Astrocyte of the hippocampus (primary cell): ENCODE data around the gene SKI.
"Not testable (repeated sequence)": the region's sequence is repeated elsewhere in the genome, so short reads cannot be mapped to it uniquely, and the experiment has no call there.

Source experiments
- DNase-seq: peaks from one replicate; pipeline ENCODE4 v3.0.0; 2011; ENCODE audit warnings: low read depth, low spot score

Gene SKI

DNA sequence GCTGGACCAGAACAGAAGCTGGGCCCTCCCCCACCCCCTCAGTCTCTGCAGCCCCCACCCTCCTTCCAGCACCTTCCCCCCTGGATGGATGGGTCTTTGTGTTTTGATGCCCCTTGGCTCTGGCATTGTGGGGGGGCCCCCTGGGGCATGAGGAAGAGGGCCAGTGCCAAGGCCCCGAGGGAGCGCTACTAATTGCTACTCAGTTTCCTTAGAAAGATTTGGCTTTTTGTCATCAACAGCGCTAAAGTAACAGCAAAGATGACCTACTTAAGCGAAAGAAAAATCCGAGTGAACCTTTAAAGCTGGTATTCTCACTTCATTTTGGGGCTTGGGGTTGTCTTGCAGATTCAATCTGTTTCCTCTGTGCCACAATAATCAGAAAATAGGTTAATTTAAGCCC is 63.5 kb downstream of the SKI start:
- DNase-seq: no peak

DNA sequence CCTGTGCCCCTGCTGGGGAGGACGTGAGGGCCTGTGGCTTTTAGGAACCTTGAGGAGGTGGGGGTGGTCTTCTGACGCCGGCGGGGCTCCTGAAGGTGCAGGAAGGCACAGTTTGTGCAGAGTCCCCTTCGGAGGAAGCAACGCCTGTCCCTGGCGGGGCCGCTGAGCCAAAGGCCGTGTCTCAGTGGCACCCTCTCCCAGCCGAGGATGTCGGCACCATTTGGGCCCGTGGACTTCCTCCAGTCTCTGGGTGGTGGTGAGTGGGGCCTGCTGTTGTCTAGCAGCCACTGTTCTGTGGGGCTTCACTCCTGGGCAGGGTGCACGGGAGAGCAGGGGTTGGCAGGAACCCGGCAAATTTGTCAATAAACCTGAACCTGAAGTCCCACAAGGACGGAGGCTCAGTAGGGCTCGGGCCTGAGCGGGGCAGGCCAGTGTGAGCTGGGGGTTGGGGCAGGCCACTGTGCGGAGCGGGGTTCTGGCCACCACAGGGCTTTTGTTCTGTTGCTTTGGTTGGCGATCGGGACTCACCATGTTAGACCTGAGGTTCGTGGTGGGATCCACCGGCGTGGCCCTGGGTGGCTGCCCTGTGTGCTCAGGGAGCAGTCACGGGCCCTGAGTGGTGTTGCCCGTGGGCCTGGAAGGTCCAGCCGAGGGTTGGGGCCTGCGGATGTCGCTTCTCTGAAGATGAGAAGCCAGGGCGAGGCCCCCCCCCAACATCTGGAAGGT is 64.8 kb downstream of the SKI start:
- no peak for DNase-seq

DNA sequence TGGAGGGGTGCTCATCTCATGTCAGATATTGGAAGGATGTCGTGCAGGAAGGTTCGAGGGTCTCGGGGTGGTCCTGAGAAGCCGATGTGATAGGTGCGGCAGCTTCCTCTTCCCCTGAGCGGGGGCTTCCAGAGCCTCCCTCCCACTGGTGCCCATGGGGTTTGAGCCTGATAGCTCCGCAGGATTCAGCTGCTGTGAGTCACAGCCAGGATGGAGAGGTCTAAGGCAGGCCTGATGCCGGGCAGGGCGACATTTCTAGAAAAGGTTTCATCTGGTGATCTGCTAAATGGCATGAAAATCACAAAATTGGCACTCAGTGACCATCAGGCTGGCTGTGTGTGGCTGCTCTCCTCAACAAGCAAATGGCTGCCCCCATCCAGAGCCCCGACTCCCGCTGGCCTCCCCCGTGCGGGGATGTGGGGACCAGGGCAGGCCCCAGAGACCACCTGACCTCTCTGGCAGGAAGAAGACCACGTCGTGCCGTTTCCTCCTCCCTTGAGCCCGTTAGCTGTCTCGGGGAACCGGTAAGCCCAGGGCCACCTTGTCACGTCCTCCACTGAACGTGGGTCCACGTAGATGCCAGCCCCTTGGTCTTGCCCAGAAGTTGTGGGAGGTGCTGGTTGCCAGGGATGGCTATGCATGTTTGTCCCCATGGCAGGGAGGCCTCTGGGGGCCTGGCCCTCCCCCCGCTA is 66.1 kb downstream of the SKI start:
- peak; percentile 53 for DNase-seq

DNA sequence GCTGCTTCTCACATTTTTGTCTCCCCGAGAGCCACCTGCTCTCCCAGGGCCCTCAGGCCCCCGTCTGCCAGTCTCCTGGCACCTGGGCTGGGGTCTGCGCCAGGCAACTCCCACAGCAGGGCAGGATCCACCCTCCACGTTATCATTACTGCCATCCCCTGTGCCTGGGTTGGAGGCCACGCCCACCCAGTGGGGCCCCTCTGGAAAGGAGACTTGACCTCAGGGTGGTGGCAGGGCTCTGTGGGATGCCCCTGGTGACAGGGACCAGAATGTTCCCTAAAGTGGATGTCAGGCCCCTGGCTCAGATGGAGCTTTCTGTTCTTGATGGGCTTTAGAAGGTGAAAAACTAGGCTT is 66.6 kb downstream of the SKI start:
- no peak for DNase-seq

DNA sequence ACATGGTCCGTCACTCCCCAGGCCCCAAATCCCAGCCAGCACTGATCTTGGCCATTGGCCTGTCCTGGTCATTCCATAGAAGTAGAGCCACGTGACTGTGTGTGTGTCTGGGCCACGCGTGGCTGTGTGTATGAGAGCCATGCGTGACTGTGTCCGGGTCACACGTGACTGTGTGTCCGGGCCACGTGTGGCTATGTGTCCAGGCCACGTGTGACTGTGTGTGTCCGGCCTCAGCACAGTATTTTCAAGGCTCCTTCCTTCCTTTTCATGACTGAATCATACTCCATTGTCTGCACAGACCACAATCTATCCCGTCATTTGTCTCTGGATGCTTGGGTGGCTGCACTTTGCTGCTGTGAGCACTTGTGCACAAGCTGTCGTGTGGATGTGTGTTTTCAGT is 67.4 kb downstream of the SKI start:
- no peak for DNase-seq

DNA sequence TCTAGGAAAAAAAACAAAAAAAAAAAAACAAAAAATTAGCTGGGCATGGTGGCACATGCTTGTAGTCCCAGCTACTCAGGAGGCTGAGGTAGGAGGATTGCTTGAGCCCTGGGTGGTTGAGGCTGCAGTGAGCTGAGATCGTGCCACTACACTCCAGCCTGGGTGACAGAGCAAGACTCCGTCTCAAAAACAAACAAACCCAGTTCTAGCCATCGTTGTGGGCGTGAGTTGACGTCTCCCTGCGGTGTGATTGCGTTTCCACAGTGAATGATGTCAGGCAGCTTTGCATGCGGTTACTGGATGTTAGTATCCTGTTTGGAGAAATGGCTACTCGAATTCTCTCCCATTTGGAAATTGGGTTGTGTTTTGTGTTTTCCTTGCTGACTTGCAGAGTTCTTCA is 68.1 kb downstream of the SKI start:
- DNase-seq: not testable (repeated sequence)

DNA sequence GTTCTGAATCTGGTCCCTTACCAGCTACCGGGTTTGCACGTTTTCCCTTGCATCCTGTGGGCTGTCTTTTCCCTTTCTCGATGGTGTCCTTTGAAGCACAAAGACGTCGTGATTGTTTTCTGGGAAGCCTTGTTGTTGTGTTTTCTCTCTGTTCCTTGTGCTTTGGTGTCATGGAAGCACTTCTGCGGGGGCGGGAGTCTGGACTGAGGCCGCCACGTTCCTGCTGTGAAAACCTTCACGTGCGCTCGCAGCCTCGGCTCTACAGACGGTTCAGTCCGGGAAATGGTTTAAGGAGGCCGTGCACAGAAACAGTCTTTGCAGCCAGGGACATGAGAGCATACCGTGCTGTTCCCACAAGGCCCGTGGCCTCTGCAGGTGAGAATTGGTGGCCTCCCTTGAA is 68.5 kb downstream of the SKI start:
- DNase-seq: no peak

DNA sequence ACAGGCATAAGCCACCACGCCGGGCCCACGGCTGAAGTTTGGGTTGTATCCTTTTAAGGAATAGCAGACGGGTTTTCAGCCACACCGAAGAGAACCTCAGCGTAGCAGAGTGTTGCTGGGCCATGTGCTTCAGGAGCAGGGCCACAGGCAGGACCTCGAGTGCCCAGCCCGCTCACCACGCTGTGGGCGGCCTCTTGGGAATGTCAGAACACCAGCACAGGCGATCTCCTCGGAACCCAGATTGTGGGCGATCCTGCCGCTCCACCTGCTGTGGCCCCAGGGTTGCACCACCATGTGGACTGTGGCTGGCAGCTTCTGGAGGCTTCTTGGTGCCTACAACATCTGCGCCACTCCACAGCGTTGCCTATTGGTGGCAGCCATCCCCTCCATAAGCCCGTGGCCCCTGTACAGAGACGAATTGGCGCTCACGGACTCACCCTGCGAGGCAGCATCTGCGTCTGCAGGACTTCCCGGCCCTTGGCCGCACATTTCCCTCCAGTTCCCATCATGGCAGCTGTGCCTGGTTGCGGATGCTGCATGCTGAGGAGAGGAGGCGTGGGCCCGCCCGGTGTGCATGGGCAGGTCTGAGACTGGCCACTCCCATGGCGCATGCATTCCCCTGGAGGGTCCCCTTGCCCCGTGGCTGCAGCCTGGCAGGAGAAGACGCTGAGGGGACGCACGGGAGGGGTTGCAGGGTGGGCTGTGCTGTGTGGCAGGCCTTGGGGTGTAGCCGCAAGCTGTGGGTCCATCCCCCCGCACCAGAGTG is 69.3 kb downstream of the SKI start:
- DNase-seq: no peak

DNA sequence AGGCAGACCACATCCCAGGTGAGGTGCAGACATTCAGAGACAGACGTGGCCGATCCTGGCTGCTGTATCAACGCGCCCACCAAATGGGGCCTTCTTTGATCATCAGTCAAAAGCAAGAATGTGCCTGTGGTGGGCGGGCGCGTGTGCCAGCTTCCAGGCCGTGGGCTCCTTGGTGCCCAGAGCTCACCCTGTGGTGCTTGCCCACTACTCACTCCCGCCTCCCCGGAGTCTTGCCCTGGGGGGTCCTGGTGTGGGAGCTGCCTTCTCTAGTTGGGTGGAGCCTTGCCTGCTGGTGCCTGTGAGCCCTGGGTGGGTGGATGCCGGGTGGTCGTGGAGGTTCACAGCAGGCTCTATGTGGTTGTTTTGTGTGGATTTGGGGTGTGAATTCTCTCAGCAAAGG is 70.6 kb downstream of the SKI start:
- DNase-seq: no peak

DNA sequence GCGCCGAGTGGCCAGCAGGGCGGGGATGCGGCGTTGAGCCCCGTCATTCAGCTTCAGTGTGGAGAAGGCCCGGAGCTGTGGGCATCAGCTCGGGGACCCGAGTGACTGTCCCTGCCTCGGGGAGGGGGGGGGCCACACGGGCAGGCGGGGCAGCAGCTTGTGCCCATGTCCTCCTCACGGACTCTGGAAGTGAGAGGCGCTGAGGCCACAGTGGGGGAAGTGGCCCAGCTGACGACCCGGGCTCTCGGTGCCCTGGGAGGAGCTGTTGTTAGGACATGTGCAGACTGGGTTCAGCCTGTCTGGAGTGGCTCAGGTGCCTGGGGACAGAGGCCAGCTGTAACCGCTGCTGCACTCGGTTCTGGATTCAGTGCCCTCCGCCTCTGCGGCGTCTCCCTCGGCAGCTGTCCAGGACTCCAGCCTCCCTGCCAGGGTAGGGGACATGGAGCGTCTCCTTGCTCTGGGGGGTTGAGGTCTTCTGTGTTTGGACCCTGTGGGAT is 71.1 kb downstream of the SKI start:
- no peak for DNase-seq

DNA sequence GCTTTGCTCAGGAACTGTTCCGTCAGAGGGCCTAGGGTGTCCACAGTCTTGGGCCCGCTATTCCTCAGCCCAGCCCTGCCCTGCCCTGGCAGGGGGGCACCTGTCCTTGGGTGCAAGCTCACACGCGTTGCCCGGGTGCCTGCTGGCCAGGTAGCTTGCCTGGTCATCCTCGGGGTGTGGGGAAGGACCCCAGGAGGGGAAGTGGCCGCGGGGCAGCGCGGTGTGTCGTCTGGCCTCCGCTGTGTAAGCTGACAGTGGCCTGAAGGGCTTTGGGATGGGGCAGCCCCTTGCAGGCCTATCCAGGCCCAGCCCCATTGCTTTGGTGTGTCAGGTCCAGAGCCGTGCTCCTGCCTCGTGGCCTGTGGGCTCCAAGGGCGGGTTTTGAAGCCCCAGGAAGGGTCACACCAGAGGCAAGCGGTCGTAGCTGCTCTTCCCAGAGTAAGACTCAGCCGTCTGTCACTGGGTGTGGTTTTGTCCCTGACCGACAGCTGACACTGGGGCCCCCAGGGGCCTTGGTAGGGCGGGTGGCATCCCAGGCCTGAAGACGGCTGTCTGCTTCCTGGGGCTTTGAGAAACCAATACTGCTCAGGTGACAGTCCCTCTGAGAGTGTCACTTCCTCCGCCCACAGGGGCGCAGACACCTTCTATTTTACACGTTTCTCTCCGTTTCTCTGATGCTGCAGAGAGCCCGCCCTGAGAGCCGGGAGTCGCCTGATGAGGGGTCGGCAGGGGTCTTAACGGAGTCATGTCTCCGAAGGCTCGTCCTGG is 72.1 kb downstream of the SKI start:
- no peak for DNase-seq

DNA sequence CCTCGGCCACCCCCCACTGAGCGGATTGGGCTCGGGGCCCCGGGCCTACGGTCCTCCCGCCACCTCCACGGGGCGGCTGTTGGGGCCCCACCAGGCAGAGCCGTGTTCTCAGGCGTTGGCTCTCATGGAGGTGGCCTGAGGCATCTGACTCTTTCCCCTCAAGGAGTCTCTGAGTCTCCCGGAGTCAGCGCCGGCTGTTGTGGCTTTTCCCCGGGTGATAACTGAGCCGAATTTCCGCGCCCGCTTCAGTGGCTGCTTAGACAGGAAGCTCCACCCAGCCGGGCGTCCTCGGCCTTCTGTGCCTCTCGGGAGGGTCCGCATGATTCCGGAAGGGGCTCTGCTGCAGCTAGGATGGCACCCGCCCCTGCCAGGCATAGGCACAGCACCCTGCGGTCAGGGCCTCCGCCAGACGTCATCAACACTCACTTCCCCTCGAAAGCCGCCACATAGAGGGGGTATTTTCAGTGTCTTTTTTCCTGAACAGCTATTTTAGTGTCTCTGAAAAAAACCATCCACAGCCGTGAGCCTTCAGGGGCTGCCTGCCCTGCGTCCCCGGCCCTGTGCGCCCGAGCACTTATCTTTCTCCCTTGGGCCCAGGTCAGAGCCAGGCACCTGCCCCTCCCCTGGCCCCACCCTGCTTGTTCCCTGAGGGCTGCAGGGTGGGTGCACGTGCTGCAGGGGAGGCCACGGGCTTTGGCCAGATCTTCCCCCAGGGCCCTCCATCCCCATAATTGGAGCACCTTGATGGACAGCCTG is 72.9 kb downstream of the SKI start:
- DNase-seq: no peak

DNA sequence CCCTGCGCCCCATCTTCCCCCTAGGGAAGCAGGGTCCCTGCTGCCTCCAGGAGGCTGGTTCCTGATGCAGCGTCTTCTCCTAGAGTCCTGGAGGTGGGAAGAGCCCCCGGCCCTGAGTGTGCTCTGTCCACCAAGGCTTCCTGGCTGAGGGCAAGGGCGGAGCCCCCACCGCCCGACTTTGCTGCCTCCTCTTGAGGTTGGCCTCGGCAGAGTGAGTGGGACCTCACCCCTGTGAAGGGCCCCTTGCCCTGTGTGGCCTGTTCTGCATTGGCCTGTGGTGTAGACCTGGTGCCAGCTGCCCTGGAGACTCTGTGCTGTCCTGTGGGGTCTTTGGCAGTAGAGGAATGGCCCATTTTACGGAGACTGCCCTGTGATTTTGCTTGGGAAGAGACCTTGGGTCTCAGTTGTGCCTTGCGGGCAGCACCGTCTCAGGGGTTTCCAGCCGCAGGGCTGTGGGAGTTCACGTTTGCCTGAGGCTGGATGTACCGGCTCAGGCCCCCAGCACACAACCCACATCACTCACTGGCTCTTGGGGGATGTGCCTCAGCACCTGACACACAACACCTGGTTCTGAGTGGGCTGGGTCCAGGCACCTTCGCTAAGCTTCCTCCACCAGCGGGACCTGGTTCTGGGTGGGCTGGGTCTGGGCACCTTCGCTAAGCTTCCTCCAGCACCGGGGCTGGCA is 73.6 kb downstream of the SKI start:
- DNase-seq: no peak

DNA sequence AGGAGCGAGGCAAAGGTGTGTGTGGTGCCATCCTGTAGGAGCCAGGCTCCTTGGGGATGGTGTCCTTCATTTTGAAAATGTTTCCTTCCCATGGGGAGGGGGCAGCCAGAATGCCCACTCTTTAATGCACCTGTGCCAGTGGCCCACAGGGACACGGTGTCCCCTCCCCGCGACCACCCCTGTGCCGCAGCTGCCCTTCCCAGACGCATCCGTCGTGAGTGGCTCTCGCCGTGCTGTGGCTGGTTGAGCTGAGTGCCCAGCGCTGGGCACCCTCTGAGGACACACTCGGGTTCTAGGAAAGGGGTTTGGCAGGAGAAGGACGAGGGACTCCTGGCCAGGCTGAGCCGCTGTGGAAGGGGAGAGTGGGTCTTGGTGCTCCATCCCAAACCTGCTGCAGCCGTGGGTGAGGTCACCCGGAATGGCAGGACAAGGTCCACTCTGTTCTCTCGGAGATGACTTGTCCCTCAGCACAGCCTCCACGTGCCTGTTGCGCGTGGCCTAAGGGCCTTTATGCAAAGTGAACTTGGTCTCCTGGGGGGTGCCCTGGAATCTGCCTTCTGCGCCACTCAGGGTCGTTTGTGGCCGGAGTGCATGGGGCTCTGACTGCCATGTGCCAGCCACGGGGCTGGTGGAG is 74.3 kb downstream of the SKI start:
- DNase-seq: no peak

DNA sequence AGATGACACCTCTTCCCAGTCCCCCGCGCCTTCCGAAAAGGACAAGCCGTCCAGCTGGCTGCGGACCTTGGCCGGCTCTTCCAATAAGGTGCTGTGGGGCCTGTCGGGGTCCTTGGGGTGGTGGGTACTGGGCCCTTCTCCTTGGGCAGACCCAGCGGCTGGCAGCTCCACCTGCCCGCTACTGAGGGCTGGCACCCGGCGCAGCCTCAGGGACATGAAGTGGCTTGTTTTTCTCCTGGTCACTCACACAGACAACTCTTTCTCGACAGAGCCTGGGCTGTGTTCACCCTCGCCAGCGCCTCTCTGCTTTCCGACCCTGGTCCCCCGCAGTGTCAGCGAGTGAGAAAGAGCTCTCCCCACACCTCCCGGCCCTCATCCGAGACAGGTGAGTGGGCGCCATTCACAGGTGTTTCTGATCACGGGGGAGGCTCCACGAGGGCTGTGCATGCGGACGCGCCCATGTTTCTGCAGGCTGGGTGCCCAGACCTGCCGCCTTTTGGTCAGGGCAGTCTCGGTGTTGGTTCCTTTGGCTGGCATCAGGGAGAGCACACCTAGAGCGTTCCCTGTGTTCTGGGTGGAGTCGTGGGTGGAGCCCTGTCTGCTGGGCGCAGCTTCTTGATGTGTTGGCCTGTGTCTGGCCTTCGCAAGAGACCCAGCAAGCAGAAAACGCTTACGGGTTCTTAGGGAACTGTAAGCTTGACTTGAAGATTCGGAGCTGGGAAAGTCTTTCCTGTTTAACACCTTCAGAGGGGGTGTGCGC is 75.1 kb downstream of the SKI start:
- DNase-seq: no peak

DNA sequence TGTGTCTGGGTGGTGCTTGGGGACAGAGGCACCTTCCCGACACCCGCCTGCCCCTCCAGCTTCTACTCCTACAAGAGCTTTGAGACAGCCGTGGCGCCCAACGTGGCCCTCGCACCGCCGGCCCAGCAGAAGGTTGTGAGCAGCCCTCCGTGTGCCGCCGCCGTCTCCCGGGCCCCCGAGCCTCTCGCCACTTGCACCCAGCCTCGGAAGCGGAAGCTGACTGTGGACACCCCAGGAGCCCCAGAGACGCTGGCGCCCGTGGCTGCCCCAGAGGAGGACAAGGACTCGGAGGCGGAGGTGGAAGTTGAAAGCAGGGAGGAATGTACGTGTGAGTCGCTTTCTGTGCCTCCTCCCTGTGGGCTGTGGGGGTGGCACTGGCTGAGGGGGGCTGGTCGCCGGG is 75.7 kb downstream of the SKI start:
- no peak for DNase-seq

DNA sequence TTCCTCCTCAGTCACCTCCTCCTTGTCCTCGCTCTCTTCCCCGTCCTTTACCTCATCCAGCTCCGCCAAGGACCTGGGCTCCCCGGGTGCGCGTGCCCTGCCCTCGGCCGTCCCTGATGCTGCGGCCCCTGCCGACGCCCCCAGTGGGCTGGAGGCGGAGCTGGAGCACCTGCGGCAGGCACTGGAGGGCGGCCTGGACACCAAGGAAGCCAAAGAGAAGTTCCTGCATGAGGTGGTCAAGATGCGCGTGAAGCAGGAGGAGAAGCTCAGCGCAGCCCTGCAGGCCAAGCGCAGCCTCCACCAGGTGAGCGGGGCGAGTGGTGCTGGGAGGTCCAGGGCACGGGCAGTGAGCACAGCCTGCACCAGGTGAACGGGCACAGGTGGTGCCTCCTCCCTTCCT is 76.2 kb downstream of the SKI start:
- DNase-seq: no peak

DNA sequence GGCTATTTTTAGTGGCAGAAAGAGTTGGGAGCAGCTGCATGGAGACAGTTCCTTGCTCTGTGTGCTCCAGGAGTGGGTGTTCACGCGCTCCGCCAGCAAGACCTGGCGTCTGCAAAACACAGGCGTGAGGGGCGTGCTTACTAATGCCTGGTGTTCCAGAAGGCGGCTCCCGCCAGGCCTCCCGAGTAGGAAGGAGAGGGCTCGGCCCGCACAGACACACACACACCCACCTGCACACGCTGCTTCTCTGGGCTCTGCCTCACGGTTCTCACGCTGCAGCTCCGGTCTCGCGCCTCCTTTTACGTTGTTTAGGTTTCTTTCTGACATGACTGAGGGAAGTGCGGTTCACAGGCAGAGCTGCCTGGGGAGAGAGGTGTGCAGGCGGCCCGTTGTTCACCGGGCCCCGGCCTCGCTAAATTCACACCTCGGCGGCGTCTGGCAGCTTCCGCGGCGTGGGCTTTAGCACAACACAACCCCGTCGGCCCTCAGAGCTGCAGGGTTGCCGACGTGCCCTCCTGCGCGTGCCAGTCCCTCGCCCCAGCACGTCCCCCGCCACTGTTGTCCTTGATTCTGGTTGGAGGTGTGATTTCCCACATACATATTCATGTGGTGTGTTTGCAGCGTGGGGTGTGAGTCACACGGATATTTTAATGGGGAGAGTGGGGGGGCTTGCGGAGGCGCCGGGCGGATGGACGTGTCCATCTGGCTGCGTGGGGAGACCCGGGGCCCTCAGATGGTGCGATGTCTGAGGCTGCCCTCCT is 77.0 kb downstream of the SKI start:
- peak; percentile 69 for DNase-seq
